Measurements from ENCODE around the gene LRIT1. TPM values are rescaled to one million over a fixed set of nuclear protein-coding genes. Genes with fewer than 3 reads are reported as not detected.
"Not testable (repeated sequence)": the region's sequence is repeated elsewhere in the genome, so short reads cannot be mapped to it uniquely, and the experiment has no call there.

The LRIT1 gene
- polyA plus RNA-seq (2013, experiment 1 of 2), result not detected
- not detected for polyA plus RNA-seq (2013, experiment 2 of 2)

- Histone ChIP-seq H3K36me3 (ENCODE audit: control insufficient read depth, insufficient read depth, low read length) (no peaks in the 10 kb centered on the region), H3K4me3 (ENCODE audit: extremely low read depth, insufficient read depth, low read length, poor library complexity, severe bottlenecking) (no peak within 1 kb of the TSS), H3K9me3 (ENCODE audit: control insufficient read depth, low read length) (no peaks in the 10 kb centered on the region), H3K4me1 (ENCODE audit: control insufficient read depth, insufficient read depth, low read length, poor library complexity, severe bottlenecking) (no peaks in the 10 kb centered on the region), H3K27ac (ENCODE audit: low read depth, low read length, severe bottlenecking) (no peak within 1 kb of the TSS)
- WGBS, 2 experiments (ENCODE audit: insufficient coverage in 2 of 2), result 87 to 96% methylated on average over 8 of the region's 13 CpGs
These were observed at the start of gene LRIT1 for GRCh38 chr10:84241185-84241790. Gene LRIT1, minus strand, starts transcription at chr10:84241546. Its CDS starts 107 bp downstream, at chr10:84241439.

DNA sequence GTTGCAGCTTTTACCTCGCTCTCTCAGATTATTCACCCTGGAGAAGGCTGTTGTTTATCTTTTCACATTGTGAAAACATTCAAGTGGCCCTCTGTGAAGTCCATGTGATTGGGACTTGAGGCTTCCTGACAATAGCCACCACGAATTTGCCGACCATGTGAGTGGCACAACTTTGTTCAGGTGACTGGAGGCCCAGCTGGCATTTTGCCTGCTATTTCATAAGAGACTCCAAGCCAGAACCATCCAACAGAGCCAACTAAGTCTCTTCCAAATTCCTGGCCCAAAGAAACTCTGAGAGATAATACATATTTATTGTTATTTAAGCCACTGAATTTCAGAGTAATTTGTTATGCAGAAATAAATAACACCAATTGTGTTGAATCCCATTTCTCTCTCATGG is 48.9 kb upstream of the LRIT1 start:
- H3K36me3 ChIP-seq (ENCODE audit: control insufficient read depth, insufficient read depth, low read length), result no peaks in the 10 kb centered on the region
- H3K4me1 ChIP-seq (ENCODE audit: control insufficient read depth, insufficient read depth, low read length, poor library complexity, severe bottlenecking), result peaks cover 22% of the 10 kb centered on the region
- 77 to 82% methylated on average over 1 to 3 of the region's 3 CpGs for WGBS, 2 experiments (ENCODE audit: insufficient coverage in 2 of 2)
- H3K4me3 ChIP-seq (ENCODE audit: extremely low read depth, insufficient read depth, low read length, poor library complexity, severe bottlenecking), result no peak overlapping the region
- H3K27ac ChIP-seq (ENCODE audit: low read depth, low read length, severe bottlenecking), result no peak overlapping the region
- H3K9me3 ChIP-seq (ENCODE audit: control insufficient read depth, low read length), result no peaks in the 10 kb centered on the region

- H3K27ac ChIP-seq (ENCODE audit: low read depth, low read length, severe bottlenecking), result no peak overlapping the region
- 89% methylated on average over 1 of the region's 1 CpG; no CpG with 5 or more reads in 1 of the 2 experiments for WGBS, 2 experiments (ENCODE audit: insufficient coverage in 2 of 2)
- H3K9me3 ChIP-seq (ENCODE audit: control insufficient read depth, low read length), result no peaks in the 10 kb centered on the region
- no peaks in the 10 kb centered on the region for H3K36me3 ChIP-seq (ENCODE audit: control insufficient read depth, insufficient read depth, low read length)
- no peak overlapping the region for H3K4me3 ChIP-seq (ENCODE audit: extremely low read depth, insufficient read depth, low read length, poor library complexity, severe bottlenecking)
- peaks cover 16% of the 10 kb centered on the region for H3K4me1 ChIP-seq (ENCODE audit: control insufficient read depth, insufficient read depth, low read length, poor library complexity, severe bottlenecking)
These were observed 48.3 kb upstream of the LRIT1 start for GRCh38 chr10:84289521-84290200.

DNA sequence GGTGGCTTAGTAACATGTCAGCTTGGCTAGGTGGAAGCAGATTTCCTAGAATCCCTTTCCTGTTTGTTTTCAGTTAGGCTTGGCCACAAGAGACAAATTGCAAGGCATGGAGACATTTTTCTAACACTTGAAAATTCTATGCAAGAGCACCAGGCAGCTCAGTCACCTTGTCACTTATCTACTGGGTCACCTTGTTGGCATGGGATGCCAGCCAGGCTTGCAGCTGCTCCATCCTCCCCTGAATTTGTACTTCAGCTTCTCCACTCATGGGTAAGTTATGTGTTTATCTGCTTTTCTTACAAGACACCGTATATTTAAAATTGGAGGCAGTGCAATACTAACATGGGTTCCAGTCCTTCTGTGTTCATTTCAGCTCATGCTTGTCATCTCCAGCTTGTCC is 46.8 kb upstream of the LRIT1 start:
- Histone ChIP-seq H3K4me3 (ENCODE audit: extremely low read depth, insufficient read depth, low read length, poor library complexity, severe bottlenecking) (no peak overlapping the region), H3K36me3 (ENCODE audit: control insufficient read depth, insufficient read depth, low read length) (no peaks in the 10 kb centered on the region), H3K27ac (ENCODE audit: low read depth, low read length, severe bottlenecking) (no peak overlapping the region), H3K9me3 (ENCODE audit: control insufficient read depth, low read length) (no peaks in the 10 kb centered on the region), H3K4me1 (ENCODE audit: control insufficient read depth, insufficient read depth, low read length, poor library complexity, severe bottlenecking) (peaks cover 1% of the 10 kb centered on the region)
- WGBS, 2 experiments (ENCODE audit: insufficient coverage in 2 of 2), result no CpG with 5 or more reads among the region's 1 CpG

DNA sequence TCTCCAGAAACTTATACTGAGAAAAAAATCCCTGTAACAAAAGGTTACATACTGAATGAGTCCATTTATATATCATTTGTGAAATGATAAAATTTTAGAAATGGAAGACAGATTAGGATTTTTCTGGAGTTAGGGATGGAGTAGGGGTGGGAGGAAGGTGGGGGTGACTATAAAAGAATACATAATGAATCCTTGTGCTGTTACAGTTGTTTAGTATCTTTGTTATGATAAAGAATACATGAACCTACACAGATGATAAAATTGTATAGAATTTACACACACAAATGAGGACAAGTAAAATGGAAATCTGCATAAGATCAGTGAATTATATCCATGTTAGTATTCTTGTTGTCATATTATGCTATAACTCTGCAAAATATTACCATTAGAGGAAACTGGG is 45.3 kb upstream of the LRIT1 start:
- Histone ChIP-seq H3K27ac (ENCODE audit: low read depth, low read length, severe bottlenecking) (no peak overlapping the region), H3K4me3 (ENCODE audit: extremely low read depth, insufficient read depth, low read length, poor library complexity, severe bottlenecking) (no peak overlapping the region), H3K36me3 (ENCODE audit: control insufficient read depth, insufficient read depth, low read length) (no peaks in the 10 kb centered on the region)

DNA sequence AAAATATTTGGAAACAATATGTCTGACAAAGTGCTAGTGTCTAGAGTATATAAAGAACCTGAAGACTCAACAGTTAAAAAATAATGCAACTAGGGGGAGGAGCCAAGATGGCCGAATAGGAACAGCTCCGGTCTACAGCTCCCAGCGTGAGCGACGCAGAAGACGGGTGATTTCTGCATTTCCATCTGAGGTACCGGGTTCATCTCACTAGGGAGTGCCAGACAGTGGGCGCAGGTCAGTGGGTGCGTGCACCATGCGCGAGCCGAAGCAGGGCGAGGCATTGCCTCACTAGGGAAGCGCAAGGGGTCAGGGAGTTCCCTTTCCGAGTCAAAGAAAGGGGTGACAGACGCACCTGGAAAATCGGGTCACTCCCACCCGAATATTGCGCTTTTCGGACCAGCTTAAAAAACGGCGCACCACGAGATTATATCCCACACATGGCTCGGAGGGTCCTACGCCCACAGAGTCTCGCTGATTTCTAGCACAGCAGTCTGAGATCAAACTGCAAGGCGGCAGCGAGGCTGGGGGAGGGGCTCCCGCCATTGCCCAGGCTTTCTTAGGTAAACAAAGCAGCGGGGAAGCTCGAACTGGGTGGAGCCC is 38.6 kb upstream of the LRIT1 start:
- 45 to 53% methylated on average over 5 to 6 of the region's 31 CpGs for WGBS, 2 experiments (ENCODE audit: insufficient coverage in 2 of 2)

More for the DNA sequence above, 45.3 kb upstream of the LRIT1 start:
- no peaks in the 10 kb centered on the region for H3K9me3 ChIP-seq (ENCODE audit: control insufficient read depth, low read length)
- H3K4me1 ChIP-seq (ENCODE audit: control insufficient read depth, insufficient read depth, low read length, poor library complexity, severe bottlenecking), result no peaks in the 10 kb centered on the region

GRCh38 chr10:84270708-84271107 is 29.4 kb upstream of the LRIT1 start:
- no peaks in the 10 kb centered on the region for H3K9me3 ChIP-seq (ENCODE audit: control insufficient read depth, low read length)
- no peak overlapping the region for H3K4me3 ChIP-seq (ENCODE audit: extremely low read depth, insufficient read depth, low read length, poor library complexity, severe bottlenecking)
- no peaks in the 10 kb centered on the region for H3K36me3 ChIP-seq (ENCODE audit: control insufficient read depth, insufficient read depth, low read length)
- H3K4me1 ChIP-seq (ENCODE audit: control insufficient read depth, insufficient read depth, low read length, poor library complexity, severe bottlenecking), result peaks cover 2% of the 10 kb centered on the region
- WGBS, 2 experiments (ENCODE audit: insufficient coverage in 2 of 2), result no CpG with 5 or more reads among the region's 1 CpG
- no peak overlapping the region for H3K27ac ChIP-seq (ENCODE audit: low read depth, low read length, severe bottlenecking)

More for the DNA sequence above, 38.6 kb upstream of the LRIT1 start:
- H3K4me3 ChIP-seq (ENCODE audit: extremely low read depth, insufficient read depth, low read length, poor library complexity, severe bottlenecking); H3K36me3 ChIP-seq (ENCODE audit: control insufficient read depth, insufficient read depth, low read length); H3K4me1 ChIP-seq (ENCODE audit: control insufficient read depth, insufficient read depth, low read length, poor library complexity, severe bottlenecking); H3K9me3 ChIP-seq (ENCODE audit: control insufficient read depth, low read length); H3K27ac ChIP-seq (ENCODE audit: low read depth, low read length, severe bottlenecking): not testable (repeated sequence)

DNA sequence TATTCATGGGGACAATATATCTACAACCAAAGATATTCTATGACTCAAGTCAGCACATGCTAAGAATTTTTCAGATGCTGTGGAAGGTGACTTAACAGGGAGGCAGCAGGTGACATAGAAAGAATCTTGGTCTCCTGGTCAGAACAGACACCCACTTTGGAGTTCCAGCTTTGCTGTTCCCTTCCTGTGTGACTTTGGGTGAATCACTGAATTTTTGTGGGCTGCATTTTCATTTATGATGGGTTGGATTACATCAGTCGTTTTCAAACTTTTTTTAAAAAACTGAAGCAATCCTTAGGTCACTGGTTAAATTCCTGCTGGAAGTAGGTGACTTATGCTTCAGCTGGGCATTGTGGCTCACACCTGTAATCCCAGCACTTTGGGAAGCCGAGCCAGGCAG is 28.4 kb upstream of the LRIT1 start:
- Histone ChIP-seq H3K36me3 (ENCODE audit: control insufficient read depth, insufficient read depth, low read length) (no peaks in the 10 kb centered on the region), H3K9me3 (ENCODE audit: control insufficient read depth, low read length) (no peaks in the 10 kb centered on the region), H3K27ac (ENCODE audit: low read depth, low read length, severe bottlenecking) (no peak overlapping the region), H3K4me1 (ENCODE audit: control insufficient read depth, insufficient read depth, low read length, poor library complexity, severe bottlenecking) (peaks cover 6% of the 10 kb centered on the region), H3K4me3 (ENCODE audit: extremely low read depth, insufficient read depth, low read length, poor library complexity, severe bottlenecking) (no peak overlapping the region)
- WGBS, 2 experiments (ENCODE audit: insufficient coverage in 2 of 2), result 83% methylated on average over 1 of the region's 2 CpGs; no CpG with 5 or more reads in 1 of the 2 experiments

GRCh38 chr10:84269162-84269561 is 27.8 kb upstream of the LRIT1 start:
- no peak overlapping the region for H3K4me3 ChIP-seq (ENCODE audit: extremely low read depth, insufficient read depth, low read length, poor library complexity, severe bottlenecking)
- H3K36me3 ChIP-seq (ENCODE audit: control insufficient read depth, insufficient read depth, low read length), result no peaks in the 10 kb centered on the region
- WGBS, 2 experiments (ENCODE audit: insufficient coverage in 2 of 2), result no CpG with 5 or more reads among the region's 1 CpG
- H3K27ac ChIP-seq (ENCODE audit: low read depth, low read length, severe bottlenecking), result no peak overlapping the region
- H3K9me3 ChIP-seq (ENCODE audit: control insufficient read depth, low read length), result no peaks in the 10 kb centered on the region
- peaks cover 12% of the 10 kb centered on the region for H3K4me1 ChIP-seq (ENCODE audit: control insufficient read depth, insufficient read depth, low read length, poor library complexity, severe bottlenecking)

DNA sequence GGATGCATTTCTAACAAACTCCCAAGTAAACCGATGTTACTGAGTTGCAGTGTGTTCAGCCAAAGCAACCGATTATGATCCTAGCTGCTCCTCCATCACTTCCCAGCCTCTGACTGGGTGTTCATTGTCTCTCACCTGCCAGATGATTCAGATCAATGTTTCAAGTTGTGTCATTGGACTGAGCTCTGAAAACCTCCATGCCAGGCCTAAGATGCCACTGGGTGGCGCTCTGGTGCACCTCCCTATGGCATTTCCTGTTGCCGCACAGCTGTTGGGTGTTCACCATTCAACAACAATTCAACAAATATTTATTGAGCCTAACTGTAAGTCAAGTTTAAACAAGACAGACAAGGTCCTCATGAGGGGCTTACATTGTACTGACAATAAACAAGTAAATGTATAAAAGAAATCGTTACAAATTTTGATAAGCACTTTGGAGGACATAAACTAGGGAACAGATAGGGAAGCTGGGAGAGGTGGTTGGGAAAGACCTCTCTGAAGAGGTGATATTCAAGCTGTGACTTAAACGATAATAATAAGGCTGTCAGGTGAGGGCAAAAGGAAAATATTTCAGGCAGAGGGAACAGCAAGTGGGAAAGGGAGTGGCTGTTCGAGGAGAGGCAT is 26.3 kb upstream of the LRIT1 start:
- H3K27ac ChIP-seq (ENCODE audit: low read depth, low read length, severe bottlenecking), result no peak overlapping the region
- 62 to 74% methylated on average over 4 to 6 of the region's 7 CpGs for WGBS, 2 experiments (ENCODE audit: insufficient coverage in 2 of 2)
- no peaks in the 10 kb centered on the region for H3K9me3 ChIP-seq (ENCODE audit: control insufficient read depth, low read length)
- peaks cover 12% of the 10 kb centered on the region for H3K4me1 ChIP-seq (ENCODE audit: control insufficient read depth, insufficient read depth, low read length, poor library complexity, severe bottlenecking)
- H3K36me3 ChIP-seq (ENCODE audit: control insufficient read depth, insufficient read depth, low read length), result no peaks in the 10 kb centered on the region
- H3K4me3 ChIP-seq (ENCODE audit: extremely low read depth, insufficient read depth, low read length, poor library complexity, severe bottlenecking), result no peak overlapping the region

Data from mesodermal cell (in vitro differentiated cells).